GM21529 (cell line): ENCODE measurements around the gene RHBDL1.

Experiments
- ATAC-seq: cut with Tn5 transposase; IDR thresholded peaks from one replicate; pipeline ENCODE4 v1.9.1; 2021; ENCODE audit not compliant: unreplicated experiment

RHBDL1 gene

DNA sequence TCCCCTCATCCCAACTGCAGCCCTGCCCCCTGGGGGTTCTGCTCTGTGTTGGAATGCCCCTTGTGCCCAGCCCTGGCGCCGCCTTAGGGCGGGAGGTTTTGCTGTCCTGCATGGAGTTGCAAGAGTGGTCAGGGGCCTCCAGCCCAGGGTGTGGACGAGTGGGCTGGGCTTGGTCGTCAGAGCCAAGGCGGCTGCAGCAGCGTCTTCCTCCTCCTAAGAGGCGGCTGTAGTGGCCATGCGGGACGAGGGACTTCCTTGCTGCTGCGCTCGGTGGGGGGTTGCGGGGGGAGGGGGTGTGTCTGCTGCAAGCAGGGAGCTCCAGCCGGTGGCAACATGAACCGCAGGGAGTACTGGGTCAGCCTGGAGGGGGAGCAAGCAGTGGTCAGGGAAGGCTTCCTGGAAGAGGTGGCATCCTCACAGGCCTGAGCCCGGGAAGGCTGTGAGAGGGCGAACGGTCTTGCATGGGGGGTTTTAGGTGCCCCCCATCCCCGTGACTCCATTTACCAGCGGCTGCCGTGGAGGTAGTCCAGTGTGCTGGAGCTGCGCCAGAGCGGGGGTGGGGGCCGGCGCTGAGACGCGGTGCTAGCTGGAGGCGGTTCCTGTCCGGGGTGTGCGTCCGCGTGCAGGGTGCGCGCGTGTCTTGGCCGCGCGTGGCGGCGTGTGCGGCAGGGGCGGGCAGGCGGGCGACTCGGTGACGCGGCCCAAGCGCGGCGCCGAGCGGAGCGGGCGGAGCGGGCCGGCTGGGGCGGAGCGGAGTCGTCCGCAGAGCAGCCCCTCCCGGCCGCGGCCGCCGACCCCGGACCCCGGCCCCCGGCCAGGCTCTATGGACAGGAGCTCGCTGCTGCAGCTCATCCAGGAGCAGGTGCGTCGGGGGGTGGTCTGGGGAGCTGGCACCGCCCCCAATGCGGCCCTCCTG, at the start of gene RHBDL1:
Gene RHBDL1 (plus strand): TSS at position 704 of the 916 bp plus-strand sequence. CDS start 120 bp downstream, at position 824.
- ATAC-seq: no peak

GRCh38 chr16:625977-626765, 49.3 kb upstream of the RHBDL1 start:
- ATAC-seq: no peak

GRCh38 chr16:626787-627453, 48.6 kb upstream of the RHBDL1 start:
- no peak for ATAC-seq

- ATAC-seq: no peak
Measured at GRCh38 chr16:627454-628239, 47.8 kb upstream of the RHBDL1 start.

GRCh38 chr16:628321-629061, 47.0 kb upstream of the RHBDL1 start:
- no peak for ATAC-seq

GRCh38 chr16:629185-629832, 46.2 kb upstream of the RHBDL1 start:
- ATAC-seq: no peak

DNA sequence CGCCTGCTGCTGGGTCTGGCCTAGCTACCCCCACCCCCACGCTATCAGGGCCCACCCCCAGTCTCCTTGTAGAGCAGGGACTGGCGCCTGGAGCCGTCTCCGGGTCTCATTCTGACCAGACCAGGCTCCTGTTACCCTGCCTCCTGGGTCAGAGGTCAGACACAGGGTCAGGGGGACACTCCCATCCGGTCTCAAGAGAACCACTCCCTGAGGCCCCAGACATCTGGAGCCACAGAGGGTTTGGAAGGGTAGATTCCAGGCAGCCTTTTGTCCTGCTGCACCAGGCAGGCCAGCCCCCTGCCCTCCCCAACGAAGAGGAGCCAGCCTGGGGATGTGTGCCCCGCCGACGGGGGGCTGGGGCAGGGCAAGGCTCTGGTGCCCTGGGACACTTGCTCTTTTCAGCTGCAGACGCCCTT, 45.6 kb upstream of the RHBDL1 start:
- ATAC-seq: no peak

DNA sequence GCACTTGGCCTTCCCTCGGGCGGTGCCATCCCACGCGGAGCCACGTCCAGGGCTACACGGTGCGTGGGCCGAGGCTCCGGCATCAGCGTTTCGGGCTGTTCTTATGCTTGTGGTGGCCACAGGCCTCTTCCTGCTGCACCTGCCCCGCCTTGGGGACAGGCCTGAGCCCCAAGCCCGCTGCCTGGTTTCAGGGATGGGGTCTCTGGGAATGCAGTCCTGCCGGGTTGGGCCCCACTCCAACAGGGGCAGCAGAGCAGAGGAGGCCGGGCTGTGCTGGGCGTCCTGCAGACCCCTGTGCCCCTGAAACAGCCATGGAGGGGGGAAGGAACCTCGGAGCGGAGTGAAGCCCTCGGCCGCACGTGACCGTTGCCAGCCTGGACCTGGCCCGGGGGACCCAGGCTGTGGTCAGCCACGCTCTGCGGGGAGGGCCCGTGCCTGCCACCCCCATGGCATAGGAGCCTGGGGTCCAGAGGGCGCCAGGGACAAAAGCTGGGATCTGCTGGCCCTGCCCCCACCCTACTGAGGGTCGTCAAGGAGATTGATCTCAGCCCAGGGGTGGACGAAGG, 45.1 kb upstream of the RHBDL1 start:
- no peak for ATAC-seq

DNA sequence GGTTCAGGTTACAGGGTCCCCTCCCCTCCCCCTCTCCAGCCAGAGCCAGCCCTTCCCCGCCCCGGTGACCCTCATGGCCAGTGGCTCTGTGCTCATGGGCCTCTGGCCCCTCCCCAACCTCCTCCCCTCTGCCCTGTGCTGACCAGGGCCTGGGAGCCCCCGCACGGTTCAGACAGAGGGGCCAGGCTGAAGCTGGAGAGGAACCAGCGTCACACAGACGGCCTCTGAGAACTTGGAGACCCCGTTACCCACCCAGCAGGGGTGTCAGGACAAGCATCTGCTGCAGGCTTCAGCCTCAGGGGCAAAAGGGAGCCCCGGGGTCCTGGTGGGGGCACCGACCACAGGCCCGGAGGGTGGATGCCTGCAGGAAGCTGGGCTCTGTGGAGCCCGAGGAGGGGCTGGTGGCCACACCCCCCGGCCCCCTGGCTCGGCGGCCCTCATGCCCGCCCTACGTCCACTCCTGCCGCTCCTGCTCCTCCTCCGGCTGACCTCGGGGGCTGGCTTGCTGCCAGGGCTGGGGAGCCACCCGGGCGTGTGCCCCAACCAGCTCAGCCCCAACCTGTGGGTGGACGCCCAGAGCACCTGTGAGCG, 44.6 kb upstream of the RHBDL1 start, which contains the start of gene WFIKKN1:
Gene WFIKKN1 (plus strand): TSS at position 171 of the 591 bp plus-strand sequence. CDS start 269 bp downstream, at position 440.
- ATAC-seq: no peak

- no peak for ATAC-seq
Measured at GRCh38 chr16:631808-632358, 43.6 kb upstream of the RHBDL1 start.

- no peak for ATAC-seq
Measured at GRCh38 chr16:632486-633335, 42.8 kb upstream of the RHBDL1 start.

GRCh38 chr16:633336-634050, 42.0 kb upstream of the RHBDL1 start:
- no peak for ATAC-seq

GRCh38 chr16:634051-634670, 41.3 kb upstream of the RHBDL1 start:
- no peak for ATAC-seq

DNA sequence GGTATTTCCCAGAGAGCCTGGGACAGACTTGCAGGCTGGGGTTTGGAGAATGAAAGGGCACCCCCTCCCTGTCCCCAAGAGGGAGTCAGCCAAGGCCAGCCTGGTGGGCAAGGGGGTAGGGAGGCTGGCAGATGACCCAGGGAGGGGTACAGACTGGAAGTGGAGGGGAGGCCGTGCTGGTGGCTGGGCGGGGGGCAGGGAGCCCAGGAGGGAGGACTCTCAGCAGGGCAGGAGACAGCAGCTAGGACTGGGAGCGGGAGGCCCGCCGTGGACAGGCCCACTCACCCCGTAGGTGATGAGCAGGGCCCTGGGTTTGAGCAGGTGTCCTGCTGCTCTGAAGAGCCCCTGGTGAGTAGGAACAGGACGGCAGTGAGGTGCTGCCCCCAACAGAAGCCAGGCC, 40.5 kb upstream of the RHBDL1 start:
- no peak for ATAC-seq

- peak; percentile 4 for ATAC-seq
Measured at GRCh38 chr16:635573-636205, 39.8 kb upstream of the RHBDL1 start.
